H1 (cell line): Measurements from ENCODE around the gene C12orf76. TPM values are rescaled to one million over a fixed set of nuclear protein-coding genes. Genes with fewer than 3 reads are reported as not detected.

ENCODE experiments used
- BCL11A ChIP-seq, 2 experiments: IDR thresholded peaks; one replicate each; pipeline ENCODE4 v1.6.1; 2011; ENCODE audit warnings: low read depth in 2 of 2, low read length in 2 of 2, mild to moderate bottlenecking in 2 of 2
- CEBPB ChIP-seq: IDR thresholded peaks from 2 replicates; pipeline ENCODE4 v1.6.1; 2012; ENCODE audit warnings: low read depth, low read length
- CTCF ChIP-seq, 3 experiments: IDR thresholded peaks; 1 replicate in 2 of 3; 2 replicates in 1 of 3; pipeline versions ENCODE4 v1.5.1 to v1.6.1; 2011; ENCODE audit warnings: low read length in 3 of 3, mild to moderate bottlenecking in 3 of 3, inconsistent platforms in 2 of 3, low read depth in 1 of 3, moderate library complexity in 1 of 3; ENCODE audit not compliant: insufficient read depth in 1 of 3; ENCODE audit errors: control extremely low read depth in 1 of 3
- FOSL1 ChIP-seq: IDR thresholded peaks from 2 replicates; pipeline ENCODE4 v1.6.1; 2011; ENCODE audit warnings: mild to moderate bottlenecking, low read depth, low read length, moderate library complexity; ENCODE audit not compliant: insufficient read depth
- JUN ChIP-seq: IDR thresholded peaks from 2 replicates; pipeline ENCODE4 v1.6.1; 2011; ENCODE audit warnings: low read depth, mild to moderate bottlenecking, improper control_type of control experiment, low read length
- KDM1A ChIP-seq: fragments of 200-600, 300-600 bp; sonication (generic); IDR thresholded peaks from 2 replicates; pipeline ENCODE4 v1.7.1; 2016; ENCODE audit warnings: mild to moderate bottlenecking, low read length, borderline replicate concordance
- MAFK ChIP-seq: IDR thresholded peaks from 2 replicates; pipeline ENCODE4 v1.6.1; 2012; ENCODE audit warnings: low read depth, mild to moderate bottlenecking, improper control_type of control experiment, low read length
- NANOG ChIP-seq: IDR thresholded peaks from 2 replicates; pipeline ENCODE4 v1.6.1; 2011; ENCODE audit warnings: low read length, low read depth, mild to moderate bottlenecking, inconsistent platforms; ENCODE audit not compliant: insufficient read depth, poor library complexity, severe bottlenecking
- NRF1 ChIP-seq: IDR thresholded peaks from 2 replicates; pipeline ENCODE4 v1.6.1; 2011; ENCODE audit warnings: mild to moderate bottlenecking, low read depth, low read length, improper control_type of control experiment
- POLR2A ChIP-seq, 2 experiments: IDR thresholded peaks; 1 replicate in 1 of 2; 2 replicates in 1 of 2; pipeline ENCODE4 v1.6.1; 2011; ENCODE audit warnings: low read depth in 2 of 2, low read length in 2 of 2, mild to moderate bottlenecking in 2 of 2; ENCODE audit errors: control extremely low read depth in 1 of 2
- RBBP5 ChIP-seq: IDR thresholded peaks from 2 replicates; pipeline ENCODE4 v1.7.1; 2012; ENCODE audit warnings: low read depth, mild to moderate bottlenecking, inconsistent platforms, low read length, moderate library complexity, borderline replicate concordance
- RFX5 ChIP-seq: IDR thresholded peaks from 2 replicates; pipeline ENCODE4 v1.6.1; 2011; ENCODE audit warnings: low read depth, low read length, improper control_type of control experiment, borderline replicate concordance
- RNF2 ChIP-seq: fragments of 200-900, 300-1000 bp; sonication (generic); IDR thresholded peaks from 2 replicates; pipeline ENCODE4 v1.7.1; 2016; ENCODE audit warnings: borderline replicate concordance, low read depth, mild to moderate bottlenecking, antibody characterized with exemption, low read length; ENCODE audit not compliant: poor library complexity, severe bottlenecking; ENCODE audit errors: missing control alignments
- SAP30 ChIP-seq: fragments of 300-600 bp; sonication (generic); IDR thresholded peaks from 2 replicates; pipeline ENCODE4 v1.7.1; 2012; ENCODE audit warnings: low read length, moderate library complexity, mild to moderate bottlenecking, inconsistent platforms; ENCODE audit not compliant: insufficient read depth, insufficient replicate concordance
- SUZ12 ChIP-seq: fragments of 200-600 bp; sonication (generic); IDR thresholded peaks from 2 replicates; pipeline ENCODE4 v1.6.1; 2012; ENCODE audit warnings: mild to moderate bottlenecking, inconsistent platforms, low read length, moderate library complexity, mixed read lengths
- TAF1 ChIP-seq: IDR thresholded peaks from 2 replicates; pipeline ENCODE4 v1.6.1; 2011; ENCODE audit warnings: mild to moderate bottlenecking, low read depth, low read length
- TEAD4 ChIP-seq: IDR thresholded peaks from 2 replicates; pipeline ENCODE4 v1.6.1; 2012; ENCODE audit warnings: low read depth, low read length, inconsistent platforms, mixed read lengths
- YY1 ChIP-seq: IDR thresholded peaks from 2 replicates; pipeline ENCODE4 v1.6.1; 2011; ENCODE audit warnings: low read depth, mild to moderate bottlenecking, low read length
- polyA plus RNA-seq, 7 experiments: library from polyadenylated mRNA; depleted of rRNA in 3 of 7; stranded (reverse) in 5 of 7; unstranded in 2 of 7; fragments of >200 nt in 5 of 7; fragments of 200-250 nt in 2 of 7; gene quantifications; 1 replicate in 5 of 7; 2 replicates in 1 of 7; 4 replicates in 1 of 7; pipeline versions ENCODE4 v1.2.1 to v1.2.3, GENCODE V29; 2011 to 2013; ENCODE audit warnings: missing spikeins in 2 of 7, mixed read lengths in 2 of 7
- total RNA-seq: library from RNA; stranded (reverse); fragmentation: NEBNext Ultra II Directional; extraction: Animal tissue kit (Norgen Biotek cat#: 25700); gene quantifications from 2 replicates; pipeline ENCODE4 v1.2.1, GENCODE V29; 2021
- TF ChIP-seq, protein P1 (sequence below): IDR thresholded peaks from 2 replicates; pipeline ENCODE4 v1.6.1; 2012; ENCODE audit warnings: inconsistent platforms
- TF ChIP-seq, protein P2 (sequence below): IDR thresholded peaks from 2 replicates; pipeline ENCODE4 v1.6.1; 2011; ENCODE audit warnings: low read depth, mild to moderate bottlenecking, low read length; ENCODE audit not compliant: insufficient read depth

C12orf76 gene
- total and polyA plus RNA-seq, 2 of the 8 experiments (the other 6 are each of a cell fraction or from before 2014, with no cell fraction given) = 14.4 to 18.6 TPM

- TF ChIP-seq CEBPB (no peak), SAP30 (peak; percentile 79), RNF2 (no peak), KDM1A (no peak), YY1 (0 out of 2 replicates have a peak, but pooled peaks have one; percentile 21), BCL11A (IDR thresholded peaks at IDR 0.05; ENCODE audit: low read depth in 2 of 2, low read length in 2 of 2) (no peak), FOSL1 (no peak), POLR2A (IDR thresholded peaks at IDR 0.05; ENCODE audit: control extremely low read depth in 1 of 2, low read depth in 2 of 2, low read length in 2 of 2) (peak in 1 of 2 experiments; percentile 43; a peak in 1 of 3 replicates), NRF1 (no peak), JUN (no peak), RFX5 (no peak), NANOG (no peak), TAF1 (peak; percentile 88), SUZ12 (no peak), MAFK (no peak), TEAD4 (no peak), CTCF (IDR thresholded peaks at IDR 0.05; ENCODE audit: control extremely low read depth in 1 of 3, insufficient read depth in 1 of 3, low read depth in 1 of 3, low read length in 3 of 3) (peak in 1 of 3 experiments; percentile 10; a peak in 1 of 4 replicates), RBBP5 (peak; percentile 94; the same call in 1 of the 2 replicates)
- TF ChIP-seq, protein P1, sequence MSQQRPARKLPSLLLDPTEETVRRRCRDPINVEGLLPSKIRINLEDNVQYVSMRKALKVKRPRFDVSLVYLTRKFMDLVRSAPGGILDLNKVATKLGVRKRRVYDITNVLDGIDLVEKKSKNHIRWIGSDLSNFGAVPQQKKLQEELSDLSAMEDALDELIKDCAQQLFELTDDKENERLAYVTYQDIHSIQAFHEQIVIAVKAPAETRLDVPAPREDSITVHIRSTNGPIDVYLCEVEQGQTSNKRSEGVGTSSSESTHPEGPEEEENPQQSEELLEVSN = no peak
- TF ChIP-seq, protein P2, sequence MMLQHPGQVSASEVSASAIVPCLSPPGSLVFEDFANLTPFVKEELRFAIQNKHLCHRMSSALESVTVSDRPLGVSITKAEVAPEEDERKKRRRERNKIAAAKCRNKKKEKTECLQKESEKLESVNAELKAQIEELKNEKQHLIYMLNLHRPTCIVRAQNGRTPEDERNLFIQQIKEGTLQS = no peak
Observed at GRCh38 chr12:110048242-110049027, at the start of gene C12orf76 (continued).
